Stimulated activated CD4-positive, alpha-beta T cell treated with anti-CD3 and anti-CD28 coated beads, Interleukin-12 subunit alpha, Interleukin-12 subunit beta, amount 100 ng/mL, for 48 hours (primary cell): ENCODE data around the gene PRR7.

Experiments used
- DNase-seq, 3 donors: peaks; one replicate each; pipeline ENCODE4 v3.0.0-alpha.2; 2020; ENCODE audit warnings: low read depth in 2 of 3, low spot score in 1 of 3

The PRR7 gene

DNA sequence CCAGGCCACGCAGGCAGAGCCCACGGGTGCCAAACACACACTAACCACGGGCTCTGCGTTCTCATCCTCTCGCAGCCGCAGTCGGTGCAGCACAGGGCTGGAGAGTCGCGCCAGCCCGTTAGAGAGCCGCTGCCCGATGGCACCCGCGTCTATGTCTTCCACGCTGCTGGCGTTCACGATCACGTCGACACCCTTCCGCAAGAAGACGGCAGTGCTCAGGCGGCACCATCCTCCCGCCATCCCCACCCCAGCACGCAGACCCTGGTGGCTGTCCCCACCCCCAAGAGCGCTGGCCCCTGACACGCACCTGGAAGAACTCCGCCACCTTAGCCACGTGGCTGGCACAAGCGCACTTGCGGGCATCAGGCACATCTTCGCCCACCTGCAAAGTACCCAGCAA, 20.8 kb downstream of the PRR7 start:
- DNase-seq = no peak

DNA sequence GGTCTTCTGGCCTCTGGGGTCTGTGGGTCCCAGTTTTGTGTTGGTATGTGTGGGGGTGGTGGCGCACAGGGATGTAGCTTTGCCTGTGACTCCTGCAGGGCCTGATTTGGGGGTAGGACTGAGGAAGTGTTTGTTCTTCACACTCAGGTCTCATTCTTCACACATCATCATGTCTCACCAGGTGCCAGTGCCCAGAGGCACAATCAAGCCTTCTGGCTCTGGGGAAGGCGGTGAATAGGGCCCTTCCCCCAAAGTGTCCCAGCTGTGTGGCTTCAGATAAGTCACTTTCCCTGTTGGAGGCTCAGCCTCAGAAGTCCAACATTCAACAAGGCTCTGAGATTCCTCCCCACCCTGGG, 21.7 kb downstream of the PRR7 start:
- no peak for DNase-seq

- DNase-seq = no peak
These were observed 22.3 kb downstream of the PRR7 start for GRCh38 chr5:177468685-177469628.

DNA sequence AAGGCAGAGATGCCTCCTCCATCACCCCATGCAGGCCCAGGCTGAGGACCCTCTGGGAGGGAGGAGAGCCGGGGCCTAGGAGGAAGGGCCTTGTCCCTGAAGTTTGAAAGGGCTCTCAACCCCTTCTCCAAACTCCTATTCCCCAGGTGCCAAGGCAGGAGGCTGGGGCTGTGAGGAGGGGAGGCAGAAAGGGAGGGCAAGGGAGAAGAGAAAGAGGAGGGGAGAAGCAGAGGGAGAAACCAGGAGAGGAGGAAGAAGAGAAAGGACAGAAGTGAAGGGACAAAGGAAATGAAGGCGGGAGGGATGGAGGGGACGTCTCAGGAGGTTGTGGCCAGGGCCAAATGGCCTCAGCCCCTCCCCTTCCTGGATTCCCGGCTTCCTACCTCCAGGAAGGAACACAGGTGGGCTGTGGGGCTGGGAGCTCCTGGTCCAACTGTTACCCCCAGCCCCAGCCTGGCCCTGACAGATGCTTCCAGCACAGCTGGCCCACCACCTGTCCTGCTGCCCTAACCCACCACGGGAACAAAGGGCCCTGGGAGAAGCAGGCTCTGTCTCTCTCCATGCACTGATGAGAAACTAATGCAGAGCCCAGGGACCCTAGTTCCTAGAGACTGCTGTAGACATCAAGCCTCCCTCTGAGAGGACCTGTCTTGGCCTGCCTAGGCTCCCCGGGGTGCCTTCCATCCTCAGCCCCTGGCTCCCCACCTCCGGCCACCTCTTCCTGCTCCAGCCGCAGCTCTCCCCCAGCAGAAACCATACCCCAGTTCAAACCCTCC, 23.3 kb downstream of the PRR7 start:
- DNase-seq = no peak

DNA sequence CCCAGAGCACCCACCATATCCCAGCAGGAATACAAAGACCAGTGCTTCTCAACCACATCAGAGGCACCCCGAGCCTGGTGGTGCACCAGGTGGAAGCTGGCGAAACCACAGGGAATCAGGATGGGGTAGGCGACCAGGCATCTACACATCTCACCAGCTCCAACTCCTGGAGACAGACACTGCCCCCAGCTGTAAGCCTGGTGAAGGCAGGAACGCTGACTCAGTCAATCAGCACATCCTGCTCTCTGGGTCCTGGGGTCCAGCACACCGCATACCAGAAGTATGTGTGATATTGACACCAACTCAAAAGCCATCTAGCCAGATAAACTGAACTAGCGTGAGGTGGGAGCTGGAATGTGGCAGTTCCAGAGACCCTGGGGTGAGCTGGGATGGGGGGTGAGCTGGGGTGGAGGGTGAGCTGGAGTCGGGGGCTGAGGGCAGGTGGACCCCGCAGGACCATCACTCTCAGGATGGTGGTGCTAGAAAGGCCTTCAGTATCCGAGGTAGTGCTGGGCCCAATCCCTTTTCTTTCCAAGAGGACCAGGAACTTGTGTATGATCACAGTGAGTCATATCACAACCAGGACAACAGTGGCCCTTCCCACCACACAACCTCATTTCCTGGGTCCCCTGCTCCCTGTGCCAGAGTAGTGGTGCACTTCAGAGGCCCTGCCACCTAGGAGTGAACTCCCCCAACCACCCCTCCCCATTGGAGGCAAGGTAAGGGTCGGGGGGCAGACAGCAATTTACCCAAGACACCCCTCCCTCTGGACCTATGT, 24.3 kb downstream of the PRR7 start:
- DNase-seq = no peak

- DNase-seq = no peak
These were observed 25.2 kb downstream of the PRR7 start for GRCh38 chr5:177471610-177472356.

GRCh38 chr5:177472460-177473442, 26.1 kb downstream of the PRR7 start:
- DNase-seq = peak in 1 of 3 donors; percentile 37

- DNase-seq = no peak
These were observed 26.9 kb downstream of the PRR7 start, which contains the start of gene DBN1 for GRCh38 chr5:177473443-177474001. Gene DBN1 (minus strand): TSS chr5:177473634. CDS start chr5:177473521, 113 bp downstream.

GRCh38 chr5:177474002-177474476, 27.4 kb downstream of the PRR7 start:
- DNase-seq = no peak

GRCh38 chr5:177474846-177475562, 28.4 kb downstream of the PRR7 start:
- DNase-seq = no peak

DNA sequence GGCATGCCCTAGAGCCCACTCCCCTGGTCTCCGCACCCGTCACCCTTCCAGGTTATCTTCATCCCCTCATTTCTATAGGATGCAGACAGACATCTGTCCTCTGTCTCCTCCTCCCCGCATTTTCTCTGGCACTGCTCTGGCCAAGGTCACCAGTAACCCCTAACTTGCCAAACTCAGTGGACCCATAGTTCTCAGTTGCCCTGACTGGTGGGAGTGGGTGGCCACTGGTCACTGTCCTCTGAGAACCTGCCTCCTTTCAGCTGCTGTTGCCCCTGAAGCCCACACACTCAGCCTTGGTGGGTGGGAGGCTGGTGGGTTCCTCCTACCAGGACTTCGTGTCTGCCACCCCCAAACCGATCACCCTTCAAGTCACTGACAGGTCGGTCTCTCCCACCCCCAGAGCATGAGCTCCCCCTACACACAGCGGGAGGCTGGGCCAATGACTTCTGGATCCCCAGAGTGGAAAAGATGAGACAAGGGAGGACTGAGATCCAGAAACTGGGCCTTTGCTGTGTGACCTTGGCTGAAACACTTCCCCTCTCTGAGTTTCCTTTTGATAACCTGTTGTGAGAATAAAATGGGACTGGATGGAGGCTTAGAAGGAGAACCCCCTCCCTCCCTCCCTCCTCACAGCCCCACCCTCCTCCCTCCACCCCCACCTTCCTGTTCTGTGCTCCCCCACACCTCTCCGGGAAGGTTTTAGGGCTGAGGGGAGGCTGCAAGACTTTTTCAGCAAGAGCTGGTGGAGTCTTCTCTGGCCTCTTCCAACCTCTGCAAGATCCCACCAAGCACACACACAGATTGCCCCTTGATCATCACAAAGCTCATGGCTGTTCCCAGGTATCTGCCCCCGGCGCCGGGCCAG, 29.2 kb downstream of the PRR7 start:
- no peak for DNase-seq

DNA sequence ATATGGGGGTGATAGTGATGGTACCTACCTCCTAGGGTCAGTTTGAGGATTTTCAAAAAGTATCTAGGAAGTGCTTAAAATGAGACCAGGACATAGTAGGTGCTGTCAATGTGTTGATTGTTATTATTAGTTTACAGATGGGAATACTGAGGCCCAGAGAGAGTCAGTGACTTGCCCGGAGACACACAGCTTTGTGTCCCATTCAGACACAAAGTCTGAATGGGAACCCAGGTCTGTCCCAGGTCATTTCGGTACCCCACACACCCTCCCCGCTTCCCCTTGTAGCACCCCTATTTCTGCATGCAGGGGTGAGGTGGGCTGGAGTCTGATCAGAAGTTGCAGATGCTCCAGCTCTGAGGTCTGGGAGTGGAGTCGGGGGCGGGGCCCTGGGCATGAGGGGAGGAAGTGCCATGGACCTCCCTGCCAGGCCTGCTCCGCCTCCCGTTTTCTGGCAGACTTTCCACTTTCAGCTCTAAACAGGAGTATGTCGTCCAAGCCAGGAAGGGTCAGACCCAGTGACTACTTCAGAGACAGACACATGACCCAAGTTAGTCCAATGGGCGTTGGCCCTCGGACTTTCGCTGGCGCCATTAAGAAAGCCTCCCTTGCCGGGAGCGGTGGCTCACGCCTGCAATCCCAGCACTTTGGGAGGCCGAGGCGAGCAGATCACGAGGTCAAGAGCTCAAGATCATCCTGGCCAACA, 30.1 kb downstream of the PRR7 start:
- no peak for DNase-seq

- DNase-seq = no peak
These were observed 31.3 kb downstream of the PRR7 start for GRCh38 chr5:177477701-177478477.

DNA sequence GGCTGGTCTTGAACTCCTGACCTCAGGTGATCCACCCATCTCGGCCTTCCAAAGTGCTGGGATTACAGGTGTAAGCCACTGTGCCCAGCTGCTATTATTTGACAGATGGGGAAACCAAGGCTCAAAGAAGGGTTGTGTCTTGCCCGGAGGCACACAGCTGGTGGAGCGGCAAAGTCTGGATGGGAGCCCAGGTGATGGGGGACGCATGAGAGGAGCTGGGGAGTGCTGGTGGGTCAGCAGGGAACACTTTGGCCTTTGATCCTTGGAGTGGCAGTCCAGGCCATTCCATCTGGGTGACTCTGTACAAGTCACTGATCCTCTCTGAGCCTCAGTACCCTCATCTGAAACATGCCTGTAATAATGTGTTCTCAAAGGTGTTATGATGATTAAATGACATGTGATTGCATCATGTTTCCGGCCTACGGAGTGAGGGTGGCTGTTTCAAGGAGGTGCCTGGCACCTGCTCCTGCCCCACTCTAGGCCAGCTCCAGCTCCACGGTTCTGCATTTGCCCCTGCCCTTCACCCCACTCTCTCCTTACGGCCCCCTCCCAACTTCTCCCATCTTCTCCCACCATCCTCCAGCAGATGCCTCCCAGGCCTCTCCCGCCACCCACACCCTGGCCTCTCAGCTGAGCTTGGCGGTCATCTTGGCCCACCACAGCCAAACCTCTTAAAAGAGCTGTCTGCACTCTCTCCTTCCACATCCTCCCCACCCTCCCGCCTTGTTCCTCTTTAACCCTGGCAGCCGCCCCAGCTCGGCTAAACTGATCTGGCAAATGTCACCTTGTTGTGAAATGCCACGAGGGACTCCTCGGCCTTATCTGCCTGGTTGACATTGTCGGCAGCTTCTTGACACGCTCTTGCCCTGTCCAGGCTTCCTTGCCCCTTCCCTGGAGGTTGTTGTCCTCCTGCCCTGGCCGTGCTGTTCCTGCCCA, 32.4 kb downstream of the PRR7 start:
- no peak for DNase-seq

DNA sequence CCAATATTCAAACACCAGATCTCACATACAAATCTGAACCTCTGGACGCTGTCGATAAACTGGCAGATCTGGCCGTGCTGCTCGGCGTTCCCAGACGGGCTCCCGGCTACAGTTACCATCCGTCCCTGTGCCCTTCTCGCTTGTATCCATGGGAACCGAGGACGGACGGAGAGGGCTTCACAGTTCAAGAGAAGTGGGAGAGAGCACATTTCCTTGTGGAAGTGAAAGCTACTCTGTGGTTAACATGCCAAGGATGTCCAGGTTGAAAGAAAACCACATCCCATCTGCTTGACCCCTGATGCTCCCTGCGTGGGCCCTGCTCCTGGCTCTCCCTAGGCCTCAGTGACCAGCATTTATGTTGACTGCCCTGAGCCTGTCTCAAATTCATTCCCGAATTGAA, 33.2 kb downstream of the PRR7 start:
- DNase-seq = no peak
